ENCODE data around the gene CACNA2D1.

DNA sequence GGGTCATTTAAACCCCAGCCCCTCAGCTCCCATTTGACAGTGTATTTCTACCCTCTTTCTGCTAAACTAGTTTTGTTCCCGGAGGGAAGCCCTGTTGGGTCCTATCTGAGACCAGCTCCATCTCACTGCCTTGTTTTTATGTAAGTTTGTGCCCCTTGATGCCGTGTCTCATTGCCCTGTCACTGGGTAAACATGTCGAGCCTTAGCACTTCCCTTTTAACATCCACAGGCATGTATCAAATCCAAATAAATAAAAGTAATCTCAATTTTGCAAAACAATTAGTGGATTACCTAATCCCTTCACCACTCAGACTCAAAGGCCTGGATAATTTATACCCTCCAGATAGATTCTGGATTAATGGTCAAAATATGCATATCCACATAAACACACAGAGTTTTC lies 115.7 kb downstream of the CACNA2D1 start:
- TF ChIP-seq SUZ12 (IDR thresholded peaks at IDR 0.05) (no peak), BHLHE40 (IDR thresholded peaks at IDR 0.05; ENCODE audit: borderline replicate concordance) (no peak), SP1 (IDR thresholded peaks at IDR 0.05) (no peak), ZNF384 (IDR thresholded peaks at IDR 0.05) (no peak), FOXA1 (IDR thresholded peaks at IDR 0.05) (no peak)
